GM21825 (cell line): Measurements from ENCODE around the gene ASH1L.
"Not testable (repeated sequence)": the region's sequence is repeated elsewhere in the genome, so short reads cannot be mapped to it uniquely, and the experiment has no call there.

Experiments used
- ATAC-seq: cut with Tn5 transposase; IDR thresholded peaks from one replicate; pipeline ENCODE4 v1.9.1; 2021; ENCODE audit warnings: mild to moderate bottlenecking, moderate library complexity; ENCODE audit not compliant: unreplicated experiment

Gene ASH1L

GRCh38 chr1:155339515-155340097 lies 223.0 kb downstream of the ASH1L start:
- no peak for ATAC-seq

GRCh38 chr1:155334962-155335361 lies 227.6 kb downstream of the ASH1L start:
- no peak for ATAC-seq

DNA sequence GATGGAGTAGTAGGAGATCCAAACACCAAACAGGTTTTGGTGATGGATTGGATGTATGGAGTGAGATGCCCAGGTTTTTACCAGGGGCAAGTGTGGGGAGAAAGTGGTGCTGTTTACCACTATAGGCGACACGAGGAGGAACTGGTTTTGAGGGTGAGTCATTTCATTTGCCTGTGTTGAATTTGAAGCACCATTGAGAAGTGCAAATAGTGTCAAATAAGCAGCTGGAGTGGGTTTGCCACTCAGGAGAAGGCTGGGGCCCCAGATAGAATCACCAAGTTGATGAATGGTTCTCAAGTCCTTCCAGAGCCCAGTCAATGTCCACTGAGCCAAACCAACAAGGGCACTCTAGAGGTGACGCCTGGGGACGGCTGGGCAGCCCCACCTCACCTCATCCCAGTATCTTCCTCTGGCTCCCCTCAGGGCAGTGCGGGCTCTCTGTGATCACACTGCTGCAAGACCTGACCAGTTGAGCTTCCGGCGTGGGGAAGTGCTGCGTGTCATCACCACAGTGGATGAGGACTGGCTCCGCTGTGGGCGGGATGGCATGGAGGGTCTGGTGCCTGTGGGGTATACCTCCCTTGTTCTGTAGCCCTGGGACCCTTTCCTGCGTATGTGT lies 232.5 kb downstream of the ASH1L start:
- no peak for ATAC-seq

DNA sequence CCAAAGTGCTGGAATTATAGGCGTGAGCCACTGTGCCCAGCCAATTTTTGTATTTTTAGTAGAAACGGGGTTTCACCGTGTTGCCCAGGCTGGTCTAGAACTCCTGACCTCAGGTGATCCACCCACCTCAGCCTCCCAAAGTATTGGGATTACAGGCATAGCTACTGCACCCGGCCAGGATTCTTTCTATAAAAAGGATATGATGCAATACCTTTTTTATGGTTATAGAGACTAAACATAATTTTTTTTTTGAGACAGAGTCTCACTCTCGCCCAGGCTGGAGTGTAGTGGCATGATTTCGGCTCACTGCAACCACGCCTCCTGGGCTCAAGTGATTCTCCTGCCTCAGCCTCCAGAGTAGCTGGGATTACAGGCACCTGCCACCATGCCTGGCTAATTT lies 233.7 kb downstream of the ASH1L start:
- not testable (repeated sequence) for ATAC-seq

GRCh38 chr1:155327981-155328380 lies 234.6 kb downstream of the ASH1L start:
- ATAC-seq = no peak

DNA sequence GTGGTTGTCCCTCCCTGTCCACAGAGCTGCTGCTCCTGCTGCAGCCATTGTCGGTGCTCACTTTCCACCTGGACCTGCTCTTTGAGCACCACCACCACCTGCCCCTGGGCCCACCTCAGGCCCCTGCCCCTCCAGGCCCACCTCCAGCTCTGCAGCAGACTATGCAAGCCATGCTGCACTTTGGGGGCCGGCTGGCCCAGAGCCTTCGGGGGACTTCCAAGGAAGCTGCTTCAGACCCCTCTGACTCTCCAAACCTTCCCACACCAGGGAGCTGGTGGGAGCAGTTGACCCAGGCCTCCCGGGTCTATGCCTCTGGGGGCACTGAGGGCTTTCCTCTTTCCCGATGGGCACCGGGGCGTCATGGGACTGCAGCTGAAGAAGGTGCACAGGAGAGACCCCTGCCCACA lies 236.0 kb downstream of the ASH1L start:
- no peak for ATAC-seq

GRCh38 chr1:155326020-155326526 lies 236.5 kb downstream of the ASH1L start:
- ATAC-seq = no peak

- ATAC-seq = no peak
Measured at GRCh38 chr1:155325603-155325893, 237.1 kb downstream of the ASH1L start.

GRCh38 chr1:155324717-155325602 lies 237.6 kb downstream of the ASH1L start:
- no peak for ATAC-seq

- peak; percentile 51 for ATAC-seq
Measured at GRCh38 chr1:155324037-155324716, 238.4 kb downstream of the ASH1L start.

DNA sequence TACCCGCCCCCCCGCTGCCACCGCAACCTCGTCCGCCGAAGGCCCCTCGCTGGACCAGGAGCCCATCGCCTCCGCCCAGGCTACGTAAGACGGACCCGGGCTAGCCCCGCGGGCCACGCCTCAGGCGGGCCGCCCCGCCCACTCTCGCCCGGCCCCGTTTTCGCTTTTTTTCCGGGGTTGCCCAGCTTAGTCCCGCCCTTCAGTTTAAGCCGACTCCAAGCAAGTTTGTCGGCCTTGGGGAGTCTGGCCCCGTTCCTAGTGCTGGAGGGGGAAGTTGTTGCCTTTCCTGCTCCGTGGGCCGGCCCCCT lies 238.9 kb downstream of the ASH1L start:
- peak; percentile 32 for ATAC-seq

- peak; percentile 29 for ATAC-seq
Measured at GRCh38 chr1:155322953-155323728, 239.5 kb downstream of the ASH1L start.

GRCh38 chr1:155322571-155322952 lies 240.0 kb downstream of the ASH1L start:
- ATAC-seq = no peak

DNA sequence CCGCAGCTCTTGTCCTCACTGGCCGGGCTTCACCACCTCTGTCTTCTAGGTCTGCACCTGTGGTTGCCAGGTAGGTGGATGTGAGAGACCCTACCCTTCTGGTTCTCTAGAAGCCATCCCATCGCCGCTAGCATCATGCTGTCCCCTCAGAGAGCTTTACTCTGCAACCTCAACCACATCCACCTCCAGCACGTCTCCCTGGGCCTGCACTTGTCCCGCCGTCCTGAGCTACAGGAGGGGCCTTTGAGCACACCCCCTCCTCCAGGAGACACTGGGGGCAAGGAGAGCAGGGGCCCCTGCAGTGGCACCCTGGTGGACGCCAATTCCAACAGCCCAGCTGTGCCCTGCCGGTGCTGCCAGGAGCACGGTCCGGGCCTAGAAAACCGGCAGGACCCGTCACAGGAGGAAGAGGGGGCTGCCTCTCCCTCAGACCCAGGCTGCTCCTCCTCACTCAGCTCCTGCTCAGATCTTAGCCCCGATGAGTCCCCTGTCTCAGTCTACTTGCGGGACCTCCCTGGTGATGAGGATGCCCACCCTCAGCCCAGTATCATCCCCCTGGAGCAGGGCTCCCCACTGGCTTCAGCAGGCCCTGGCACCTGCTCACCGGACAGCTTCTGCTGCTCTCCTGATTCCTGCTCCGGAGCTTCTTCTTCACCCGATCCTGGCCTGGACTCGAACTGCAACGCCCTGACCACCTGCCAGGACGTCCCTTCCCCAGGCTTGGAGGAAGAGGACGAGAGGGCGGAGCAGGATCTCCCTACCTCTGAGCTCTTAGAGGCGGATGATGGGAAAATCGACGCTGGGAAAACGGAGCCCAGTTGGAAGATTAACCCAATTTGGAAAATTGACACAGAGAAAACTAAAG lies 240.7 kb downstream of the ASH1L start:
- no peak for ATAC-seq

- ATAC-seq = no peak
Measured at GRCh38 chr1:155320661-155321617, 241.7 kb downstream of the ASH1L start, which contains the start of gene RUSC1. Gene RUSC1 (plus strand): TSS chr1:155320894. CDS start chr1:155321774, 880 bp downstream.

DNA sequence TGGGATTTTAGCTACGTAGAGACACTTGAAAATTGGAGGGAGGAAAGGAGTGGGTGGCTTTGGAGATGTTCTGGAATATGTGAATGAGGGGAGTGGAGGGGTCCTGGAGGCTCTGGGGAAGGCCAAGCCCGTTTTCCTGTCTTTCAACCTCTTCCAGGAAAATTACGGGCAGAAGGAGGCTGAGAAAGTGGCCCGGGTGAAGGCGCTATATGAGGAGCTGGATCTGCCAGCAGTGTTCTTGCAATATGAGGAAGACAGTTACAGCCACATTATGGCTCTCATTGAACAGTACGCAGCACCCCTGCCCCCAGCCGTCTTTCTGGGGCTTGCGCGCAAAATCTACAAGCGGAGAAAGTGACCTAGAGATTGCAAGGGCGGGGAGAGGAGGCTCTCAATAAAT lies 242.4 kb downstream of the ASH1L start:
- ATAC-seq = no peak

- no peak for ATAC-seq
Measured at GRCh38 chr1:155319536-155319935, 243.1 kb downstream of the ASH1L start.

DNA sequence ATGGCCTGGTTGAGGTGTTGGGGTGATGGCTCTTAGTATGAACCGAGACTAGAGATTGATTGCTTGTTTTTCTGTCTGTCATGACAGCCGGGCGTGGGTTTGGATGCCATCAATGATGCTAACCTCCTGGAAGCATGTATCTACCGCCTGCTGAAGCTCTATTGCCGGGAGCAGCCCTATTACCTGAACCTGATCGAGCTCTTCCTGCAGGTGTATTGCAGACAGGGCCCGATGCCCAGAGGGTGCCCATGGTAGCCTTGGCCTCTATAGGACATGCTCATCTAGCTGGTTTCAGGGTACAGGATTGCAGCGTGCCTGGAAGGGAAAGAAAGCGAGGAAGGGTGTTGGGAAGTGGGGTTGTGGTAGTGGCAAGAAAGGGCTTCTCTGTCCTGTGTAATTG lies 244.5 kb downstream of the ASH1L start:
- ATAC-seq = no peak

DNA sequence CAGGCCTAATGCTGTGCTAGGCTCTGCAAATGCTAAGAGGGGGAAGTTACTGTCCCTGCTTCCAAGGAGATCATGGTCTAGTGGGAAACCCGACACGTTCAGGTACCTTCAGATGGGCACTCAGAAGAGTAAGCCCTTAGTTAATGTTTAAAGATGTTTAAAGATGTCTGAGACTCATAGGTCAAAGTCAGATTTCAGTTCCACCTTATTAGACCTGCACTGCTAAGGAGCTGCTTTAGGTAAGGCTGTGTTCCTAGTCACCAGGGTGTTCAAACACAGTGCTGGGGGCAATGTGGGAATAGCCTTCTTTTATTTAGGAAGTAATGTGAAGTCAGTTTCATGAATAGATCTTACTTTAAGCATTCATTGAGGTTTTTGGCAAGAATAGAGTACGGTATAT lies 245.7 kb downstream of the ASH1L start:
- ATAC-seq = no peak
